ENCODE results near the gene EMC1. TPM values are rescaled to one million over a fixed set of nuclear protein-coding genes. Genes with fewer than 3 reads are reported as not detected.
"Not testable (repeated sequence)": the region's sequence is repeated elsewhere in the genome, so short reads cannot be mapped to it uniquely, and the experiment has no call there.

The EMC1 gene
- total RNA-seq, 1 donor from 2014 or later = 63.8 TPM

DNA sequence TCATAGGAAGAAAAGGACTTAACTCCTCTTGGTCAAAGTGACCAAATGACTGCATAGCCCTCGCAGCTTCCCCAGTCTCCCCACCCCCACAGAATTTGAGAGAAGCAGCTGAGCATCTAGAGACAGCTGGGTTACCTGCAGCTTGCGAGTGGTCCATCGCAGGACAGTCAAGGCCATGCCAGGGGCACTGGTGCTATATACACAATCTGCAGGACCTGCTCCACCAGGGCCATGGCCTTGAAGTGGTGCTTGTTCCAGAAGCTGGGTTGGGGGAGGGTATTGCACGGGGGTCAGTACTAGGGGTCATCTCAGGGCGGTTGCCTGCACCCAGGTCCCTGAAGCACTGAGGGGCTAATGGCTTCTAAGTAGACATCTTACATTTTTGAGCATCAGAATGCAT lies 10.7 kb upstream of the EMC1 start:
- no peak for DNase-seq (ENCODE audit: low spot score in 2 of 2, unreplicated experiment in 2 of 2)
- Mint-ChIP-seq H3K9me3 (no peaks in the 10 kb centered on the region), H3K36me3 (peaks cover 10% of the 10 kb centered on the region), H3K27ac (no peak overlapping the region), H3K27me3 (ENCODE audit: low read depth) (no peaks in the 10 kb centered on the region), H3K4me1 (no peaks in the 10 kb centered on the region), H3K4me3 (no peak overlapping the region)
- TF ChIP-seq, protein P1, sequence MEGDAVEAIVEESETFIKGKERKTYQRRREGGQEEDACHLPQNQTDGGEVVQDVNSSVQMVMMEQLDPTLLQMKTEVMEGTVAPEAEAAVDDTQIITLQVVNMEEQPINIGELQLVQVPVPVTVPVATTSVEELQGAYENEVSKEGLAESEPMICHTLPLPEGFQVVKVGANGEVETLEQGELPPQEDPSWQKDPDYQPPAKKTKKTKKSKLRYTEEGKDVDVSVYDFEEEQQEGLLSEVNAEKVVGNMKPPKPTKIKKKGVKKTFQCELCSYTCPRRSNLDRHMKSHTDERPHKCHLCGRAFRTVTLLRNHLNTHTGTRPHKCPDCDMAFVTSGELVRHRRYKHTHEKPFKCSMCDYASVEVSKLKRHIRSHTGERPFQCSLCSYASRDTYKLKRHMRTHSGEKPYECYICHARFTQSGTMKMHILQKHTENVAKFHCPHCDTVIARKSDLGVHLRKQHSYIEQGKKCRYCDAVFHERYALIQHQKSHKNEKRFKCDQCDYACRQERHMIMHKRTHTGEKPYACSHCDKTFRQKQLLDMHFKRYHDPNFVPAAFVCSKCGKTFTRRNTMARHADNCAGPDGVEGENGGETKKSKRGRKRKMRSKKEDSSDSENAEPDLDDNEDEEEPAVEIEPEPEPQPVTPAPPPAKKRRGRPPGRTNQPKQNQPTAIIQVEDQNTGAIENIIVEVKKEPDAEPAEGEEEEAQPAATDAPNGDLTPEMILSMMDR (IDR thresholded peaks at IDR 0.05; ENCODE audit: unreplicated experiment) = no peak

GRCh38 chr1:19260211-19261138 lies 9.2 kb upstream of the EMC1 start:
- Mint-ChIP-seq H3K36me3 (peaks cover 12% of the 10 kb centered on the region), H3K27ac (no peak overlapping the region)

DNA sequence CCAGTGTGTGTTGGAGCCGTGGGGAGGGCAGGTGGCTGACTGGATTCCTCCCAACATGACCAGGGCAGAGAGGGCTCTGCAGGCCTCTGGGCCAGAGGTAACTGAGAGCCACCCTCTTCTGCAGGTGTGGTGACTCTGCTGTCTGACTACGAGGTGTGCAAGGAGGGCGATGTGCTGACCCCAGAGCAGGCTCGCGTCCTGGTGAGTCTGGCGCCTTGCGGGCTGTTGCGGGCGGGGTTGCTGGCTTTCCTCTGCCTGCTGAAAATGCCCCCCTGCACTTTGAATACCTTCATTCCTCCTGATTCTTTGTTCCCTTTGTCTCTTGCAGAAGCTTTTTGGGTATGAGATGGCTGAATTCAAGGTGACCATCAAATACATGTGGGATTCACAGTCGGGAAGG lies 7.0 kb upstream of the EMC1 start:
- Mint-ChIP-seq H3K4me1 (peaks cover 5% of the 10 kb centered on the region), H3K4me3 (no peak overlapping the region), H3K27me3 (ENCODE audit: low read depth) (no peaks in the 10 kb centered on the region), H3K9me3 (no peaks in the 10 kb centered on the region), H3K36me3 (peaks cover 12% of the 10 kb centered on the region), H3K27ac (no peak overlapping the region)
- TF ChIP-seq, protein P1 (IDR thresholded peaks at IDR 0.05; ENCODE audit: unreplicated experiment) = no peak
- no peak for DNase-seq (ENCODE audit: low spot score in 2 of 2, unreplicated experiment in 2 of 2)

More at GRCh38 chr1:19260211-19261138, 9.2 kb upstream of the EMC1 start:
- TF ChIP-seq, protein P1 (IDR thresholded peaks at IDR 0.05; ENCODE audit: unreplicated experiment) = no peak
- no peaks in the 10 kb centered on the region for H3K4me1 Mint-ChIP-seq
- H3K4me3 Mint-ChIP-seq = no peak overlapping the region
- no peaks in the 10 kb centered on the region for H3K9me3 Mint-ChIP-seq
- no peaks in the 10 kb centered on the region for H3K27me3 Mint-ChIP-seq (ENCODE audit: low read depth)
- no peak for DNase-seq (ENCODE audit: low spot score in 2 of 2, unreplicated experiment in 2 of 2)

- H3K27me3 Mint-ChIP-seq (ENCODE audit: low read depth) = no peaks in the 10 kb centered on the region
- no peaks in the 10 kb centered on the region for H3K9me3 Mint-ChIP-seq
- TF ChIP-seq, protein P1 (IDR thresholded peaks at IDR 0.05; ENCODE audit: unreplicated experiment) = no peak
- H3K4me3 Mint-ChIP-seq = no peak overlapping the region
- no peak overlapping the region for H3K27ac Mint-ChIP-seq
- DNase-seq (ENCODE audit: low spot score in 2 of 2, unreplicated experiment in 2 of 2) = no peak
- H3K36me3 Mint-ChIP-seq = peaks cover 12% of the 10 kb centered on the region
- H3K4me1 Mint-ChIP-seq = peaks cover 14% of the 10 kb centered on the region
Observed at GRCh38 chr1:19257178-19257914, 6.0 kb upstream of the EMC1 start.

GRCh38 chr1:19256301-19256700 lies 5.0 kb upstream of the EMC1 start:
- H3K27ac Mint-ChIP-seq; H3K4me3 Mint-ChIP-seq; H3K9me3 Mint-ChIP-seq; H3K27me3 Mint-ChIP-seq (ENCODE audit: low read depth); DNase-seq (ENCODE audit: low spot score in 2 of 2, unreplicated experiment in 2 of 2): not testable (repeated sequence)
- peaks cover 12% of the 10 kb centered on the region for H3K36me3 Mint-ChIP-seq
- peaks cover 17% of the 10 kb centered on the region for H3K4me1 Mint-ChIP-seq

GRCh38 chr1:19255288-19255687 lies 4.0 kb upstream of the EMC1 start:
- no peak for DNase-seq (ENCODE audit: low spot score in 2 of 2, unreplicated experiment in 2 of 2)
- H3K36me3 Mint-ChIP-seq = peaks cover 12% of the 10 kb centered on the region
- H3K27ac Mint-ChIP-seq = no peak overlapping the region
- peaks cover 23% of the 10 kb centered on the region for H3K4me1 Mint-ChIP-seq
- no peaks in the 10 kb centered on the region for H3K27me3 Mint-ChIP-seq (ENCODE audit: low read depth)
- TF ChIP-seq, protein P1 (IDR thresholded peaks at IDR 0.05; ENCODE audit: unreplicated experiment) = no peak
- no peak overlapping the region for H3K4me3 Mint-ChIP-seq
- H3K9me3 Mint-ChIP-seq = no peaks in the 10 kb centered on the region

Measured in mesothelial cell of epicardium (in vitro differentiated cells).